Mucosa of descending colon (tissue), 3 donors: ENCODE data around the gene DHRS1. TPM values are rescaled to one million over a fixed set of nuclear protein-coding genes. Genes with fewer than 3 reads are reported as not detected.

Experiments
- ATAC-seq: fragments of 200-7000 bp; cut with Tn5 transposase; one replicate; pipeline ENCODE4 v1.9.1; 2020; ENCODE audit warnings: mild to moderate bottlenecking, moderate library complexity
- DNase-seq, 3 donors: peaks; one replicate each; pipeline ENCODE4 v3.0.0-alpha.2; 2020
- H3K36me3 ChIP-seq: fragments of 200-600 bp; one replicate; pipeline ENCODE4 v1.8.0; 2021; ENCODE audit warnings: low read depth, mild to moderate bottlenecking
- H3K4me1 ChIP-seq: fragments of 200-600 bp; one replicate; pipeline ENCODE4 v1.8.0; 2021; ENCODE audit warnings: low read depth, mild to moderate bottlenecking
- H3K4me3 ChIP-seq: fragments of 200-600 bp; one replicate; pipeline ENCODE4 v1.8.0; 2021; ENCODE audit warnings: mild to moderate bottlenecking
- H3K9me3 ChIP-seq: fragments of 200-600 bp; one replicate; pipeline ENCODE4 v1.8.0; 2021; ENCODE audit warnings: mild to moderate bottlenecking
- intact Hi-C, 2 donors: fragments of 100-400 bp; cut with DNase I in 1 of 2; cut with micrococcal nuclease in 1 of 2; formaldehyde crosslinking; loops; one replicate each; pipeline versions ENCODE4 v1.11.0 to v1.11.1; 2022; cut with DNase I, micrococcal nuclease
- long read RNA-seq, 2 donors: library from polyadenylated mRNA; unstranded; transcript quantifications; one replicate each; pipeline ENCODE4 v2.0.0, GENCODE V29; 2019 to 2021
- total RNA-seq, 3 donors: library from RNA; stranded (reverse); fragmentation: NEBNext Ultra II Directional in 2 of 3; extraction: Animal tissue kit (Norgen Biotek cat#: 25700) in 2 of 3; gene quantifications; one replicate each; pipeline versions ENCODE4 v1.2.1 to v1.2.4, GENCODE V29; 2021 to 2023
- TF ChIP-seq, protein P1 (sequence below): fragments of 200-600 bp; IDR thresholded peaks from one replicate; pipeline ENCODE4 v1.8.0; 2022; ENCODE audit warnings: antibody characterized with exemption, mild to moderate bottlenecking
- donor health status: DM: no; HTN: no; CAD: no; lungs with moderate emphysema.
- donor health status: DM: no; HTN: no; CAD: no.
- donor health status: DM: no; HTN: yes; CAD: no.

The DHRS1 gene
- total RNA-seq = 10 to 100 TPM; 30.6 to 56.9 (median 54.9) TPM
- long read RNA-seq, donor 1, transcript DHRS1-201 (9 exons, 1,480 nt) = major isoform, 18 of 28 reads
- long read RNA-seq, donor 1, partial matches to known transcripts = 0 of 28 reads
- long read RNA-seq, donor 1, other reads (novel, unspliced or antisense) = 8 of 28 reads
- long read RNA-seq, donor 2, transcript DHRS1-201 (9 exons, 1,480 nt) = major isoform, 45 of 52 reads
- long read RNA-seq, donor 2, partial matches to known transcripts = 1 of 52 reads
- long read RNA-seq, donor 2, other reads (novel, unspliced or antisense) = 6 of 52 reads

DNA sequence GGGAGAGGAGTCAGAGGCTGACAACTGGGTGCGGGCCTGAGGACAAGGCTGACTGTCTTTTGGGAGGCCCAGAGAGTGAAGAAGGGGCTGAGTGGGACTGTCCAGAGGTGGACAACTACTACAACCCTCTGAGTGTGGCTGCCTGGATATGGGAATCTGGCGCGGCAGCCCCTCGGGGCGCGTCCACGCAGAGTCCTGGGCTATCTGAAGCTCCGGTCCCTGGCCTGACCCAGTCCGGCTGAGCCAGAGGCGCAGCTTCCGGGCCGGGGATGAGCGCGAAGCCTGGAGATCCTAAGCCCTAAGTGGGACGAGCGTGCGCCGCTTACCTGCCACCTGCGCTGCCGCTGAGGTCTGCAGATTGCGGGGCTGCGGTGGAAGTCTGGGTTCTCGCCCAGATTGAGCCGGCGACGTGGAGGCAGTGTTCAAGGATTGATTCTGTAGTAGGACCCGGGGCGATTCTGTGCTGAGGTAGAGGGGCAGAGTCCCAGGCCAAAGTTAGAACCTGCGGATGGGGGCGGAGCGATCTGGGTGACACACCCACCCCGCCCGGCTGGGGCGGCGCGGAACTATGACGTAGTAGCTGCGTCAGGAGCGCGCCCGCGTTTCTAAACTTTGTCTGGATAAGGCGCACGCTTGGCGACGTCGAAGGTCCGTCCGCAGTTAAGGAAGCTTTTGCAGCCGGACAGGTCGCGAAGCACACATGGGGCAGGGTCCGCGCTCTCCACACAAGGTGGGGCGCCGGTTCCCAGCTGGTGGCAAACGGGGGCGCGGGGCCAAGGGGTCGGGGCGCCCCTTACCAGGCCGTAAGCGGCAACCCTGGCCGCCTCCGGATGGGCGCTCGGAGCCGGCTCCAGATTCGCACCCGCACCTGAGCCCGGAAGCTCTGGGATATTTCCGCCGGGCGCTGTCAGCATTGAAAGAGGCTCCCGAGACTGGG lies at the start of gene DHRS1, which contains the start of gene NOP9:
DHRS1 (minus strand) TSS at position 526 of the 937 bp plus-strand sequence. CDS start 674 bp downstream, outside the sequence.
NOP9 (plus strand) TSS at position 596 of the 937 bp plus-strand sequence; CDS start at position 701, 105 bp downstream.
- Histone ChIP-seq H3K9me3 (no peaks in the 10 kb centered on the region), H3K36me3 (peaks cover 12% of the 10 kb centered on the region), H3K4me1 (peaks cover 26% of the 10 kb centered on the region), H3K4me3 (peak within 1 kb of the TSS; percentile 61)
- TF ChIP-seq, protein P1, sequence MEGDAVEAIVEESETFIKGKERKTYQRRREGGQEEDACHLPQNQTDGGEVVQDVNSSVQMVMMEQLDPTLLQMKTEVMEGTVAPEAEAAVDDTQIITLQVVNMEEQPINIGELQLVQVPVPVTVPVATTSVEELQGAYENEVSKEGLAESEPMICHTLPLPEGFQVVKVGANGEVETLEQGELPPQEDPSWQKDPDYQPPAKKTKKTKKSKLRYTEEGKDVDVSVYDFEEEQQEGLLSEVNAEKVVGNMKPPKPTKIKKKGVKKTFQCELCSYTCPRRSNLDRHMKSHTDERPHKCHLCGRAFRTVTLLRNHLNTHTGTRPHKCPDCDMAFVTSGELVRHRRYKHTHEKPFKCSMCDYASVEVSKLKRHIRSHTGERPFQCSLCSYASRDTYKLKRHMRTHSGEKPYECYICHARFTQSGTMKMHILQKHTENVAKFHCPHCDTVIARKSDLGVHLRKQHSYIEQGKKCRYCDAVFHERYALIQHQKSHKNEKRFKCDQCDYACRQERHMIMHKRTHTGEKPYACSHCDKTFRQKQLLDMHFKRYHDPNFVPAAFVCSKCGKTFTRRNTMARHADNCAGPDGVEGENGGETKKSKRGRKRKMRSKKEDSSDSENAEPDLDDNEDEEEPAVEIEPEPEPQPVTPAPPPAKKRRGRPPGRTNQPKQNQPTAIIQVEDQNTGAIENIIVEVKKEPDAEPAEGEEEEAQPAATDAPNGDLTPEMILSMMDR = no peak
- ATAC-seq = peak; percentile 96
- DNase-seq = peak; percentile 94 to 97 (median 96)
- intact Hi-C loops = loop anchor here in 1 of 2 donors (5.0 kb wide), 1 partner anchor 57 kb away; the partner anchor contains the start of gene TINF2

DNA sequence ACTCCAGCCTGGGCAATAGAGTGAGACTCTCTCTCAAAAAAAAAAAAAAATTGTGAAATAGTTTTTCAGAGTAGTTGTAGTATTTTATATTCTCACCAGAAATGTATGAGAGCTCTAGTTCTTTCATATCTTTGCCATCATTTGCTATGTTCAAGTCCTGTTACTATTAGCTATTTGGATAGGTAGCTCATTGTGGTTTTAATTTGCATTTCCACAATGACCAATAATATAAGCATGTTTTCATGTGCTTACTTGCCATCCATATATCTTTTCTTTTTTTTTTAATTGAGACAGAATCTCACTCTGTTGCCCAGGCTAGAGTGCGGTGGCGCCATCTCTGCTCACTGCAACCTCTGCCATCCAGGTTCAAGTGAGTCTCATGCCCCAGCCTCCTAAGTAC lies 48.6 kb upstream of the DHRS1 start:
- Histone ChIP-seq H3K9me3 (no peaks in the 10 kb centered on the region), H3K36me3 (no peaks in the 10 kb centered on the region), H3K4me1 (peaks cover under 1% of the 10 kb centered on the region), H3K4me3 (no peak overlapping the region)
- TF ChIP-seq, protein P1 = no peak
- ATAC-seq (no peak), DNase-seq (no peak)
- intact Hi-C loops = no loop called here

DNA sequence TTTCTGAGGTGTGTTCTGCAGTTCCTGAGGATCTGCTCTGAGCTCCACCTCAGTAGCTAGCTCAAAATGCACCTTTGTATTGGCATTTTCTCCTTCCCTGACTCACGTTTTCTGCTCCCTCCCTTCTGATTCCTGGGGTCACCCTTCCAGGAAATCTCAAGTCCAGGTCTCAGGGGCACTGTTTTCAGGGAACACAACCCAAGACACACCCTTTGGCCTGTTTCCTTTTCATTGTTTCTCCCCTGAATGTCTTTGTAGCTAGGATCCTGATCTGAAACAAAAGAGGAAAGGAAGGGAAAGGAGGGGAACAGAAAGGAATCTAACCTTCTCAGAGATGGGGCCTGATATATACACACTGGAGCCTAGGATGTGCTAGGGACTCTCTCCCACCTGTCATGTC lies 47.6 kb upstream of the DHRS1 start:
- TF ChIP-seq, protein P1 = no peak
- Histone ChIP-seq H3K4me1 (no peaks in the 10 kb centered on the region), H3K36me3 (no peaks in the 10 kb centered on the region), H3K4me3 (no peak overlapping the region), H3K9me3 (no peaks in the 10 kb centered on the region)
- ATAC-seq (peak; percentile 16), DNase-seq (no peak)
- intact Hi-C loops = no loop called here

DNA sequence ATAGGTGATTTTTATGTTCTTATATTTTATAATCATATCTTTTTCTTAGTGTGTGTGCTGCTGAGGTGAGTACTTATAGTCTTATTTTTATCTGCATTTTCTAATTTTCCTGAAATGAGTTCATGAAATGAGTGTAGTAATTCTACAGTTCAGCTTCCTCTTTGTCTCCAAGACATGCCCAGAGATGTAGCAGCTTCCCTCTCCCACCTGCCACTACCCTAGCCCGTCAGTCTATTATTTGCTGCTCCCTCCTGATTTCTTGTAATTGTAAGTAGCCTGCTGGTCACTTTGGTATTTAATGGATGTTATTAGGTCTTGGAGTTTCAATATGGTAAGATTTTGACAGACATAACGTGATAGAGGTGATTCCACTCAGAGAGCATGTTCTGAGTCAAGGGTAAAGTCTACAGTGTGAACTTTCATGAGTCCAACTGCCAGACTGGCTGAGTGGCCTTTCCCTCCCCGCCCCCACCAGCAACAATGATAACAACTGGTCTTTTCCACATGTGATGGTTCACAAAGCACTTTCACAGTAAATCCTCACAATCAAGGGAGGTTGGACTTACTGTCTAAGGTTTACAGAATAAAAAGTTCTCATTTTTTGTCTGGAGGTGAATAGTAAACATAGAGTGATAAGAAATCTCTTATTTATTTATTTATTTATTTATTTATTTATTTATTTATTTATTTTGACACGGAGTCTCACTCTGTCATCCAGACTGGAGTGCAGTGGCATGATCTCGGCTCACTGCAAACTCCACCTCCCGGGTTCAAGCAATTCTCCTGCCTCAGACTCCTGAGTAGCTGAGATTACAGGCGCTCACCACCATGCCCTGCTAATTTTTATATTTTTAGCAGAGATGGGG lies 44.4 kb upstream of the DHRS1 start:
- DNase-seq (peak in 1 of 3 donors; percentile 58), ATAC-seq (peak; percentile 38)
- no peak overlapping the region for H3K4me3 ChIP-seq
- peaks cover 2% of the 10 kb centered on the region for H3K4me1 ChIP-seq
- H3K9me3 ChIP-seq = no peaks in the 10 kb centered on the region
- intact Hi-C loops = no loop called here
- no peaks in the 10 kb centered on the region for H3K36me3 ChIP-seq
- TF ChIP-seq, protein P1 = no peak

DNA sequence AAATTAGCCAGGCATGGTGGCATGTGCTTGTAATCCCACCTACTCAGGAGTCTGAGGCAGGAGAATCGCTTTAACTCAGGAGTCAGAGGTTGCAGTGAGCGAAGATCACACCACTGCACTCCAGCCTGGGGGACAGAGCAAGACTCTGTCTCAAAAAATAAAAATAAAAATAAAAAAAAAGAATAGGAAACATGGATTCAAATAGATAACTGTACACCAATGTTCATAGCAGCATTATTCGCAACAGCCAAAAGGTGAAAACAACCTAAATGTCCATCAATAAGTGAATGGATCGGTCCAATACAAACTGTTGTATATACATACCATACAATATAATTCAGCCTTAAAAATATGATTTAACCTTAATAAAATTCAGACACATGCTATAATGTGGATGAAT lies 43.3 kb upstream of the DHRS1 start:
- intact Hi-C loops = no loop called here
- TF ChIP-seq, protein P1 = no peak
- Histone ChIP-seq H3K9me3 (no peaks in the 10 kb centered on the region), H3K4me1 (peaks cover 12% of the 10 kb centered on the region), H3K36me3 (no peaks in the 10 kb centered on the region), H3K4me3 (no peak overlapping the region)
- ATAC-seq (no peak), DNase-seq (no peak)
